GM18526 (cell line): ENCODE data around the gene CRYL1.

Experiments
- POLR2A ChIP-seq: IDR thresholded peaks from 3 replicates; pipeline ENCODE4 v1.6.1; 2011; ENCODE audit not compliant: insufficient read length; ENCODE audit errors: extremely low read depth

CRYL1 gene

DNA sequence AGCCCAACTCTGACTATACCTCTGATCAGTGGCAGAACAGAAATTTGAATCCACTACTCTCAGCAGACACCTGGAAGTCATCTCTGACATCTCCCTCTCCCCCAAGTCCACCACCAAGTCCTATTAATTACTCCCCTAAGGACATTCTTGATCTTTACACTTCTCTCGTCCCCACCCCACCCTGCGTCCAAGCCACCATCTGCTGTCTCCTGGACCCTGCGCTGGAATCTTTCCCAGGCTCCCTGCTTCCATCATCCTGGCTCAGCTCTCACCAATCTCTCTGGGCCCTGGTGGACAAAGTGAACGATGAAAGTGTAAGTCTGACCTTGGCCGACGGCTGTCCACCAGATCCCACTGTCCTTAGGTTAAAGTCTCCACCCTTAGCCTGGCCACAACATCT is 147.9 kb downstream of the CRYL1 start:
- no peak for TF ChIP-seq POLR2A

DNA sequence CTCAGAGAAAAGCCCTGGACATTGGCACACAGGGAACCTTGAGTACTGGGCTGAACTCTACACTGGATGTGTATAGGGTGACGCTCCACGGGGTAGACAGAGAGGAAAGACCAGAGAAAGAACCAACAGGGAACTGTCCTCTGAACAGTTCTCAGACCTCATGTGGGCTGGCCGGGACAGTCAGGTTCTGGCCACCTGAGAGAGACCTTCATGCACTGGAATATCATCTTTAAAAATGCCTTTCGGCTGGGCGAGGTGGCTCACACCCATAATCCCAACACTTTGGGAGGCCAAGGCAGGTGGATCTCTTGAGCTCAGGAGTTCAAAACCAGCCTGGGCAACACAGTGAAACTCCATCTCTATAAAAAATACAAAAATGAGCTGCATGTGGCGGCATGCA is 149.8 kb downstream of the CRYL1 start:
- TF ChIP-seq POLR2A, result no peak

DNA sequence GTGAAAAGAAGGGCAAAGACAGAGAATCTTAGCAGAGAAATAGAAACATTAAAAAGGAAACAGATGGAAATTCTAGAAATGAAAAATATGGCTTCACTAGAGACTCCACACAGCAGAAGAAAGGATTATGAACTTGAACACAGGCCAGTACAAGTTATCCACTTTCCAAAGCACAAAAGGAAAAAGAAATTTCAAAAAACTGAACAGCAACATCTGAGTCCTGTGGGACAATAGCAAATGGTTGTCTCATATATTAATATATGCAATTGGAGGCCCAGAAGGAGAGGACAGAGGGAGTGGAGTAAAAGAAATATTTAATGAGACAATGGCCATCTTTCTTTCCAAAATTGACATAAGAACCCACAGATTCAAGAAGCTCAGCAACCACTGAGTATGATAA is 151.8 kb downstream of the CRYL1 start:
- TF ChIP-seq POLR2A, result no peak

DNA sequence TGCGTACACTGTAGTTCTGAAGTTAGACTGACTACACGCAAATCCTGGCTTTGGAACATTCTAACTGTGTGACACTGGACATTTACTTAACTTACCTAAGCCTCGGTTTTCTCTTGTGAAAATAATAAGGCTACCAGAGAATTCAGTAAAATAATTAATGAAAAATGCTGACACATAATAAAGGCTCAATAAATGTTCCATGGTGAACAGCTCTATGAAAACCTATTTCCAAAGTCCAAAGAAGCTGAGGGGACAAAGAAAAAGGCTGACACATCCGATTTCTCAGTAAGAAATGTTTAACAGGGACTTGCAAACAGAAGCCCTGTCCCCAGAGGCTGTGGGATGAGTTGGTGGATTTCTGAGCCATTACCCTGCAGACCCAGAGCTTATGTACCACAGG is 153.8 kb downstream of the CRYL1 start:
- TF ChIP-seq POLR2A, result no peak

DNA sequence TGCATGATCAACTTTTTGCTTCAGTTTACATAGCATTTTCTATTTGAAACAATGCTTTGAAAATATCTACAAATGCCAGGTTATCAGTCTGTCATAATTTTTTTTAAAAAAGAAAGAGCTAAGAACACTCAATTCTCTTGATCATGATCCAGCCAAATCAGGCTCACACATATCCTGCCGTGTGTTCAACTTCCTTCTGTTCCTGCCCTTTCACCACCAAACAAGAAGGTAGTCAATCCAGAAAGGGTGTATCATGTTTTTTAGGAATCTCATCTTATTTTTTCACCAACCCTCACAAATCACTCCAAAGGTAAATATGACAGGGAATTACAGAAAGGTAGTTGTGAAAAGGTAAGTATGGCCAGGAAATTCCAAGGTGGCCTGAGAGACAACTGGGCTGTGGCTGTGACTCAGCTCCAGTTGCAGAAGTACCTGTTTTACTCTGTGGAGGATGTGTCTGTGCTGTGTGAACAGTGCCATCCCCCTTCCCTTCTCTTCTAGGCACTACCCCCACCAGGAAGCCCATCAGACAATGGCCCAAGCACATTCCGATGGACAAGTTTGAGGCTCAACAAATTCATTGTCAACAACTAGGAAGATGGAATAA is 154.7 kb downstream of the CRYL1 start:
- TF ChIP-seq POLR2A, result no peak

DNA sequence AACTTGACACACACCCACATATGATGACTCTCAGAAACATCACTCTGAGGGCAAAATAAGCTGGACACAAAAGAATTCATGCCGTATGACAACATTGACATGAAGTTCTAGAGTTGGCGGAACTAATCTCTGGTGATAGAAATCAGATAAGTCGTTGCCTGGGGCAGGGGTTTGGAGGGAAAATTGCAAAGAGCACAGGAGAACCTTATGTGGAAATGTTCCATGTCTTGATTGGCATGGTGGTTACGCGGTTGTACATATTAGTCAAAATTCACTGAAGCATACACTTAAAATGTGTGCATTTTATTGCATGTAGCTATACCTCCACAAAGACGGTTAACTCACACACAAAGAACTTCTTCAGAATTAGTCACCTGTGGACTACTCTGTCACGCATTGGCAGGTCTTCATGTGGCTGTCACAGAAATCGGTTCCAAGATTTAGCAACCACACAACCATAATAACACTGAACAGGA is 155.7 kb downstream of the CRYL1 start:
- TF ChIP-seq POLR2A, result no peak

DNA sequence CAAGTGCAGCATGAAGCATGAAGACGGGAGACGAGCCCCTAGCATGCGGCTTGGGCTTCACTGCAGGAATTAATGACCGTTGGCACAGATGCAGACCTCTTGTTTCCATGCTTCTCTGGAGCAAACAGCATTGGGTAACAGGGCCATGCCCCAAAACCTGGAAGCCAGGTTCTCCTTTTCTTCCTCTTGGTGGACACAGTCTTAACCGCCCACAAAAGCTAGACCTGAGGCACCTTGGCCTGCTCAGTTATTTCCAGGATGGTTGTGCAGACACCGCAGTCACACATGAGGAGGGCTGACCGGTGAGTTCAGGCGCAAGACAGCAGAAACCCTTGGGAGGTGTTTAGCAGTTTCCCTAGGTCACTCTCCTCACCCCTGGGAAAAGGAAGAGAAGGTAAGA is 159.6 kb downstream of the CRYL1 start:
- no peak for TF ChIP-seq POLR2A

DNA sequence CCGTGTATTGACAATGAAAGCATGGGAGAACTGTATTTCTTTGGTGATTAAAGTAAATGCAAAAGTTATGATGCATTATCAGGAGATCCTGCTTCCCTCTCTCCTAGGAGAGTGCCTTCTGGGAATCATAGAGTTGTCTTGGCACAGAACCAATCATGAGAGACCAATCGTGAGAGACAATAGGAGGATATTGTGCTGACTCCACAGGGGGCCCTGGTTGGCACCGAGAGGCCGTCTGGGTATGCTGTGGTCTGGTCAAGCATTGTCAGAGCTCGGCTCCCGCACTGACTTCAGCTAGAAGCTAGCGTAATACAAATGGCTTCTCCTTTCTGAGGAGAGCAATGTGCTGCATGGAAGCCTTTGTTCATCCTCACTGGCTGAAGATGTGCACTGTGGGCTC is 162.1 kb downstream of the CRYL1 start:
- TF ChIP-seq POLR2A, result no peak

DNA sequence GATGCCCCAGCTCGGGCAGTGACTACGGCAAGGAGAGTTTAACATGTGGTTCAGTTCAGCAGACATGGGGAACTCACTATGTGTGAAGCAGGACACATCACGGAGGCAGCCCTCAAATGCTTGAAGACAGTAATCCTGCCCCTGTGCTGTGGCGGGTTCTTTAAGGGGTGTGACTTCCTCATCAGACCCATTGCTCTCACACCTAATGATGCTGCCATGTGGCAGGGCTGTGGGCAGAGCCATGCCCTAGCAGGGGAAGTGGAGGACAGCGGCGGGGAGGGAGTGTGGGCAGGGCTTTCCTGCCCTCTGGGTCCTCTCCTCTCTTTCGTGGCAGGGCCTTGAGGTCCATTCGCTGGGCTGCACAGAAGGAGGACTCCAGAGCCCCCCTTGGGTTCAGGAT is 162.5 kb downstream of the CRYL1 start:
- no peak for TF ChIP-seq POLR2A

DNA sequence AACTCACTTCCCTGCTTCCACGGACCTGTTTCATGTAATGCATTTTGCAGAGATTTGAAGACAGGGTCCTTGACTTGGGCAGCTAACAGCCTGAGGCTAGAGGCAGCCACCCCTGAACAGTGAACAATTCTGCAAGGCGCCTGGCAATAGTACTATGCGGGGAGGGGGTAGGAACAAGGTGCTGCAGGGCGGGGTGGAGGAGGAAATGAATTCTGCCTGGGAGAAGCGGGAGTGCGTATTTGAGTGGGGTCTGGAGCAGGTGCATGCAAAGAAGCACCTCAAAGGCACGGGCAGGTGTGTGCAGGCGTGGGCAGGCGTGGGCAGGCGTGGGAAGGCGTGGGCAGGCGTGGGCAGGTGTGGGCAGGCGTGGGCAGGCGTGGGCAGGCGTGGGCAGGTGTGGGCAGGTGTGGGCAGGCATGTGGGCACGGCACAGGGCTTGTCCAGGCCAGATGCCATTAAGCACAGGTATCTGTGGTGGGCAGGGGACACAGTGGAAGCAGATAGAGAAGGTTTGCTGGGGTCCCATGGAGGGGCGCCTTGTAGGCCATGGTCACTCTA is 163.1 kb downstream of the CRYL1 start:
- TF ChIP-seq POLR2A, result no peak

DNA sequence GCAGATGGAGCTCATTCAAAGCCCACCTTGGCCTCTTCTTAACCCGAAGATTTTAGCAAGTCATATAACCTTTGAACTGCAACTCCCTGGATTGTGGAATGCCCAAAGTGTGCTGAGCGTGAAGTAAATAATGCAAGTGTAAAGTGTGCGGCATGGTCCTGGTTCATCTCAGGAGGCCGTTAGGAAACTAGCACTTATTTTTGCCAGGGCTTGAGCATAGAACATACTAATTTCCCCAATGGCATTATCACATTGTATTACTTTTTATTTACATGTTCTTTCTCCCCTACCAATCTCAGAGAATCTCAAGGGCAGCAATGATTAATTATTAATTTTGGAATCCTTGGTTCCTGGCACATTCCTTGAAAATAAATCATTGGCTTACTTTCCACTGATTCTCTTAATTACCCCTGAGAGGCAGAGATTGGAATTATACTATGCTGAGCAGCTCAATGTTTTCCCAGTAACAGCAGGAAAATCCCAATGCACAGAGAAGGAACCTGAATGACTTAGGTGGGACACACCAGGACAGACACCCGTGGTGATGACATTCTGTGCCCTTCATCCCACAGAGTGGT is 164.7 kb downstream of the CRYL1 start:
- no peak for TF ChIP-seq POLR2A

DNA sequence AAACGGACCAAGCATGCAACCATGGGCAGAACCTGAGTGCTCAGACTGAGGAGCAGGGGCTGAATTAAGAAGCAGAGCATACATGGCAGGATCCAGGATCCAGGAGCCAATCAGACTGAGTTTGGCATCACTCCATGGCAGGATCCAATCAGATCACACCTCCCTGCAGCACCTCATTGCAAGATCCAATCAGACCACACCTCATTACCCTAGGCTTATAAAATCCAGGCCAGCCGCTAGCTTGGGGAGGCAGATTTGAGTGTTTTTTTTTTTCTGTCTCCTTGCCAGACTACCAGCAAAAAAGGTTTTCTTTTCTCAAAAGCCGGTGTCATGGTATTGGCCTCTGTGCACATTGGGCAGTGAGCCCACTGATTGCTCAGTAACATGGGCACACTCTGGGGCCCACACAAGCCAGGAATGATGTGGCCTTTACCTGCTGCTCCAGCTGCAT is 165.6 kb downstream of the CRYL1 start:
- TF ChIP-seq POLR2A, result no peak

DNA sequence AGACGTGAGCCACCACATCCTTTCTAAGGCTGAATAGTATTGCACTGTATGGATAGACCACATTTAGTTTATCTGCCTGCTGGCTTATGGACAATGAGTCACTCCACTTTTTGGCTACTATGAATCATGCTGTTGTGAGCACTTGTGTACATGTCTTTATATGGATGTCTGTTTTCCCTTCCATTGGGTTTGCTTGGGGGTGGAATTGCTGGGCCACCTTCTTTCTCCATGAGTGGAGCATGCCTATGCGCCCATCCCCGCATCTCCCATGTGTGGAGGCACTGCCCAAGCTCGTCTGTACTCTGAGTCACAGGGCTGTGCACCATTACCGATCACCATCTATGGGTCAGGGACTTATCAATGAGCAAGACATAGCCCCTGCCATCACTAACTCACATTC is 166.3 kb downstream of the CRYL1 start:
- no peak for TF ChIP-seq POLR2A

DNA sequence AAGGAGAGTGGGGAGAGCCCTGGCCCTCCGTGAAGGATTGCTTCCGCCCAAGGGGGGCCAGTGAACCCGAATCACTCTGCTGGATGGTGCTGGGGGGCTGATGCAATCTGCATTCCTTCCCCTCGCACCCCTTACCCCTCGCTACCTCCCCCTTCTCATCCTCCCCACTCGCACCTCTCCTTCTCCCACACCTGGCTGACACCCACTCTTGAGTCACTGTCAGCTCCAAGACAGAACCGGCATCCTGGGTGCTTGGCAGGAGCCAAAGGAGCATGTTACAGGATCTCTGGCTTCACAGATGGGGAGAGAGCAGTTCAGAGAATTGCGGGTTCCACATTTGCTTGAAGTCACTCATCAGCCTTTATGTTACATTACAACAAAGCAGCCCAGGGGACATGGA is 167.6 kb downstream of the CRYL1 start:
- no peak for TF ChIP-seq POLR2A

DNA sequence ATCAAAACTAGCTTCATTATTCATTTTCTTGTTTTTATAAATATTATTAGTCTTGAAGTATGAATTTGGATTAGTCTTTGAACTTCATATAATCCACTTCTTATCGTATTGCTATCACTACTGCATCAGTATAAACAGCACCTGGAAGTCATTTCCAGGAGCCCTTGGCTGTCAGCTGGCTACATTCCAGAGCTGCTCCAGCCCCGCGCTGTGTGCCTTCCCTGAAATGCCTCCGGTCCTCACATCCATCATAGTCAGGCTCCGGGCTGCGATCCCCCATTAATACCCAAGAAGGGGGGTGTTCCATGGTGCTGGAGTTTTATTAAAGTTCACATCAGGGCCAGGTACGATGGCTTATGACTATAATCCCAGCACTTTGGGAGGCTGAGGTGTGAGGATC is 169.2 kb downstream of the CRYL1 start:
- TF ChIP-seq POLR2A, result no peak

DNA sequence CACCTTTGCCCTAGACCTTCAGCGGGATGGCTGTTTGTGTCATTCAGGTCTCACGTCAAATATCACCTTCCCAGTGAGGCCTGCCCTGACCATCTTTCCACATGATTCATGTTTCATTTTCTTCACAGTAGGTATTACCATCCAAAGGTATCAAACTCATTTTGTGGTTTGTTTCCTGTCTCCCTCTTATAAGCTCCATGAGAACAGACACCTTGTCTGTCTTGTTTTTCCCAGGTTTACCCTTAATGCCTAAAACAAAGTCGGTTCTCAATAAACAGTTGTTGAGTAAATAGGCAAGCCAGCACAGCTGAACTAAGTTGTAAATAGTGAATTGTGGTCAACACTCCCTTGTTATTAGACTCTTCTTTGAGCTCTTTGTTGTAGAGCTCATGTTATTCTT is 170.9 kb downstream of the CRYL1 start:
- TF ChIP-seq POLR2A, result no peak

DNA sequence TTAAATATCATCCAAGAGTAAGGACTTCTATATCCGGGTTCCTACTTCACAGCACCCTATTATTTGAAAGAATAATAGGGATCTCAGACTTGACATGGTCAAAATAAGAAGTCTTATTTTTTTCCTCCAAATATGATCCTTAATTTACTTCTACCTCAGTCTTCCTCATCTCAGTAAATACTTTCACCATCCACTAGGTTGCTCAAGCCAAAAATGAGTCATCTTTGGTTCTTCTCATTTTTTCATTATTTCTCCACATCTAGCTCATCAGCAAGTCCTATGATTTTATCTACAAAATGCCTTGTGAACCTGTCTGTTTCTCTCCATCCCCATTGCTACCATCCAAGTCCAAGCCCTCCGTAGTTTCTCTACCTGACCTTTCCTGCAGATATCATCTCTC is 171.7 kb downstream of the CRYL1 start:
- no peak for TF ChIP-seq POLR2A
